Activated CD4-positive, alpha-beta memory T cell treated with anti-CD3 and anti-CD28 coated beads, Interleukin-2, amount 10 ng/mL, durations not matched to agents 7 days and 5 days (primary cell): ENCODE data around the gene DRC7. TPM values are rescaled to one million over a fixed set of nuclear protein-coding genes. Genes with fewer than 3 reads are reported as not detected.

ENCODE experiments used
- CTCF ChIA-PET: fragments of 350-600 bp; sonication (Branson Sonifier 250); formaldehyde crosslinking; loops from one replicate; lab custom pipeline; 2021; ENCODE audit warnings: antibody characterized with exemption, inconsistent platforms; lab: Charles Lee
- POLR2A ChIA-PET: fragments of 350-600 bp; sonication (Branson Sonifier 250); formaldehyde crosslinking; loops from one replicate; lab custom pipeline; 2021; ENCODE audit warnings: antibody characterized with exemption; lab: Charles Lee
- DNase-seq: peaks from one replicate; pipeline ENCODE4 v3.0.0-alpha.2; 2020
- H3K27ac Mint-ChIP-seq: one replicate; pipeline ENCODE4 v1.8.0; 2021; ENCODE audit warnings: mild to moderate bottlenecking, mixed read lengths
- H3K27me3 Mint-ChIP-seq: one replicate; pipeline ENCODE4 v1.8.0; 2021; ENCODE audit warnings: mixed read lengths
- H3K36me3 Mint-ChIP-seq: one replicate; pipeline ENCODE4 v1.8.0; 2021; ENCODE audit warnings: low read depth, mixed read lengths
- H3K4me1 Mint-ChIP-seq: one replicate; pipeline ENCODE4 v1.8.0; 2021; ENCODE audit warnings: mixed read lengths
- H3K4me3 Mint-ChIP-seq: one replicate; pipeline ENCODE4 v1.8.0; 2021; ENCODE audit warnings: mild to moderate bottlenecking, mixed read lengths
- H3K9me3 Mint-ChIP-seq: one replicate; pipeline ENCODE4 v1.8.0; 2021; ENCODE audit warnings: mixed read lengths
- total RNA-seq, 2 experiments: library from RNA; stranded (reverse); gene quantifications; one replicate each; pipeline ENCODE4 v1.2.3, GENCODE V29; 2021

Gene DRC7
- total RNA-seq, 2 experiments from 2014 or later = not detected

DNA sequence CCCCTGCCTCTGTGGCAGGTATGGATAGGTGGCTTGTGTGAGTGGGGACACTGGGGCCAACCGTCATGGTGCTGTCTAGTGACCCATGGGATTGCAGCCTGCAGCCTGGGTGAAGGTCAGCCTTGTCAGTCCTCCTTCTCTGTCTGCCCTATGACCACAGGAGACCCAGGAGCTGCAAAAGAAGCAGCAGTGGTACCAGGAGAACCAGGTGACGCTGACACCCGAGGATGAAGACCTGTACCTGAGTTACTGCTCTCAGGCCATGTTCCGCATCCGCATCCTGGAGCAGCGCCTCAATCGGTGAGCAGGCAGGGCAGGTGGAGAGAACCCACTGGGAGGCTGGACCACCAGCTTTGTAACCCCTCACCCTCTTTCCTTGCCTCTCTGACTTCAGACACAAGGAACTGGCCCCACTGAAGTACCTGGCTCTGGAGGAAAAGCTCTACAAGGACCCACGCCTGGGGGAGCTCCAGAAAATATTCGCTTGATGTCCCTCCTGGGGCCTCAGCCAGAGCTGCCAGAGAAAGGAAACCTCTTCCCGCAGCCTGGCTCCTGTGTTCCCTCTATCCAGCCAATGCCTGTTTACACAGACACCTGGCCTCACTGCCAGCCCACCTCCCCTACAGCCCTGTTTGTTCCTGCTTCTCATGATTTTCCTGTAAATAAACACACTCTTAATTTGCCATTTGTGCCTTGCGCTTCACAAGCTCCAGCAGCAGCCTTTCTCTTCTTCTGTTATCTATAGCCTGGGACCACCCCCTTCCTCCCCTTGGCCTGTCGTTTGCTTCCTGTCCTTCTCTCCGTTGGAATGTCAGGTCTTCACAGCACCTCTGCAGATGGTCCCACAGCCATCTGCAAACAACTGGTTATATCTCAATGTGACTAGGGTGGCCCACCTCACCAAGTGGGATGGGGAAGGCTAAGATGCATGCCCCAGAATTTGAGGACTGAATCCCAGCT lies 36.4 kb downstream of the DRC7 start:
- CTCF ChIA-PET = interaction anchor here (0.8 kb wide), 1 partner anchor 154 kb away, joined by 4 read pairs; no protein-coding TSS in a partner anchor
- POLR2A ChIA-PET = interaction anchor here (1.1 to 1.2 kb wide), 2 partner anchors 11 to 42 kb away, joined by 3 read pairs; no protein-coding TSS in a partner anchor
- Mint-ChIP-seq H3K27me3 (no peaks in the 10 kb centered on the region), H3K36me3 (peaks cover 19% of the 10 kb centered on the region), H3K4me3 (no peak overlapping the region), H3K27ac (no peak overlapping the region), H3K4me1 (peaks cover 12% of the 10 kb centered on the region), H3K9me3 (peaks cover 19% of the 10 kb centered on the region)
- no peak for DNase-seq

DNA sequence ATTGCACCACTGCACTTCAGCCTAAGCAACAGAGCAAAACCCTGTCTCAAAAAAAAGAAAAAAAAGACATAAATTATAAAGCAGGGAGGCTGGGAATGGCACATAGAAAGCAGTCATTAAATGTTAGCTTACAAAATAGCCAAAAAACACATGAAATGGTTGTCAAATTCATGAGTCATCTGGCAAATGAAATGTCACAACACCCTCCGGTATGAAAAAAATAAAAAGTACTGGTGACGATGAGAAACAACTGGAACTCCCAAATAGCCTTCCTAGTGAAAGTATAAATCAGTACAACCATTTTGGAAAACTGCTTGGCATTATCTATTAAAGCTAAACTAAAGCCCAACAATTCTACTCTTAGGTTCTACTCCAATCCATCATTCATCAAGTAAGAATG lies 37.4 kb downstream of the DRC7 start:
- Mint-ChIP-seq H3K27me3 (no peaks in the 10 kb centered on the region), H3K9me3 (peaks cover 19% of the 10 kb centered on the region), H3K4me1 (peaks cover 21% of the 10 kb centered on the region), H3K27ac (no peak overlapping the region), H3K36me3 (peaks cover 19% of the 10 kb centered on the region), H3K4me3 (no peak overlapping the region)
- no peak for DNase-seq
- ChIA-PET POLR2A (interaction anchor here (1.1 to 1.2 kb wide), 2 partner anchors 10 to 43 kb away, joined by 3 read pairs; no protein-coding TSS in a partner anchor), CTCF (interaction anchor here (0.8 kb wide), 1 partner anchor 155 kb away, joined by 4 read pairs; no protein-coding TSS in a partner anchor)

DNA sequence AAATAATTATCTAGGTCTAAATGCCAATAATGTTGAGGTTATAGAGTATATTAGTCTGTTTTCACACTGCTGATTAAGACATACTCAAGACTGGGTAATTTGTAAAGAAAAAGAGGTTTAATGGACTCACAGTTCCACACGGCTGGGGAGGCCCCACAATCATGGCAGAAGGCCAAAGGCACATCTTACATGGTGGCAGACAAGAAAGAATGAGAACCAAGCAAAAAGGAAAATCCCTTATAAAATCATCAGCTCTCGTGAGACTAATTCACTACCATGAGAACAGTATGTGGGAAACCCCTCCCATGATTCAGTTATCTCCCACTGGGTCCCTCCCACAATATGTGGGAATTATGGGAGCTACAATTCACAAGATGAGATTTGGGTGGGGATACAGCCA lies 38.1 kb downstream of the DRC7 start:
- DNase-seq = no peak
- Mint-ChIP-seq H3K9me3 (peaks cover 19% of the 10 kb centered on the region), H3K4me3 (peak overlapping the region; percentile 93), H3K27ac (no peak overlapping the region), H3K36me3 (peaks cover 24% of the 10 kb centered on the region), H3K27me3 (no peaks in the 10 kb centered on the region), H3K4me1 (peaks cover 28% of the 10 kb centered on the region)
- ChIA-PET CTCF (no interaction called here), POLR2A (no interaction called here)

DNA sequence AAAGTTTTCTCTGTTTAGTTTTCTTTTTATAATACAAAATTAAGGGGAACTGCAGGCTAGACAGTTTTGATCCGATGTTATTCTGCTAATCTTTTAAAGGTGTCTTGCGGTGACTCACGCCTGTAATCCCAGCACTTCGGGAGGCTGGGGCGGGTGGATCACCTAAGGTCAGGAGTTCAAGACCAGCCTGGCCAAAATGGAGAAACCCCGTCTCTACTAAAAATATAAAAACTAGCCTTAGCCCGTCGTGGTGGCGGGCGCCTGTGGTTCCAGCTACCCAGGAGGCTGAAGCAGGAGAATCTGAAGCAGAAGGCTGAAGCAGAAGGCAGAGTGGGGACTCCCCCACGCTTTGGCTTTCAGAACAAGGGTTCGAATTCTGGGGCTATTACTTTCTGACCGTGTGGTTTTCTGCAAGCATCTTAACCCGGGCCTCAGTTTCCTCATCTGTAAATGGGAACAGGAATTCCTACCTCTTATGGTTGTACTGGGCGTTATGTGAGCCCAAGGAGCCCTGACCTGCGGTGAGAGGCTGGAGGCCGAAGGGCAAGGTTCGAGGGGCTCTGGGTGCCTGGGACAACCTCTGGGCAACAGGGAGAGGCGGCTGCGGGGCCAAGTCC lies 39.8 kb downstream of the DRC7 start:
- Mint-ChIP-seq H3K27me3 (no peaks in the 10 kb centered on the region), H3K9me3 (peaks cover 19% of the 10 kb centered on the region), H3K27ac (peak overlapping the region; percentile 81), H3K4me3 (peak overlapping the region; percentile 93), H3K4me1 (peaks cover 30% of the 10 kb centered on the region), H3K36me3 (peaks cover 24% of the 10 kb centered on the region)
- no peak for DNase-seq
- ChIA-PET POLR2A (interaction anchor here (1.0 to 2.8 kb wide), 11 partner anchors 8 to 264 kb away, joined by 3 to 22 read pairs (median 4); partner anchors contain the start of gene DOK4), CTCF (interaction anchor here (2.2 to 3.0 kb wide), 4 partner anchors 23 to 214 kb away, joined by 6 to 31 read pairs (median 12); no protein-coding TSS in a partner anchor)

DNA sequence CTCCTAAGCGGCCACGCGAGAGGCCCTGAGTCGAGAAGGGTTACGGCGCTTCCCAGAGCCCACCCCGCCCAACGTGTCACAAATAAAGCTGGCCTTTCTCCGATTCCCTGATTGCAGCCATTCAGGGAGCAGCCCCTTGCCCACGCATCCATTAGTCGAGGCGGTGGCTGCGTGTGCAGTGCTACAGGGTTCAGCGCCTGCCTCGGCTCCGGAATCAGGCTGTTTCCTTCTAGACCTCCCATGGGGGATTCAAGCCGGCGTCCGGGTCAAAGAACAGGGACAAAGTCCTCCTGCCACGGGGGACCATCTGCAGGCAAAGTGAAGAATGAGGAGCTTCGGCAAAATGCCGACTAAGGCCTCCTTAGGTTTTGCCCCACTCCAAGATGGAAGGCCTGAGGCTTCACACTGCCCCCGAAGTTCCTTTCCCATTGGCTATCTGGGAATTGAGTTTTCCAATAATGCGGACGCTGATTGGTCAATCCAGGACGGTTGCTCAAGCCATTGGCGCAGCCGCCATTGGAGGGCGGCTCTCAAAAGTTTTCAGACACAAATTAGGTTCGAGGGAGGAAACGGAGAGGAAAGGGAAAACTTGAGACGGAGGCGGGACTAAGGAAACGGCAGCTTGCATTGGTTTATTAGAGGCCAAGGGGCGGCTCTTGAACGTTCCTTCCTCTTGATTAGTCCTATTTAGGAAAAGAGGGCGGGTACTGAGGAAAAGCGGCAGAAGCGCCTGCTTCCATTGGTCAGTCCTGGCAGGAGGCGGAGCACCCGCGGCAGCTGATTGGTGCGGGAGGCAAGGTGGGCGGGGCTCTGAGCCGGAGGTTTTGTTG lies 40.5 kb downstream of the DRC7 start:
- CTCF ChIA-PET = interaction anchor here (0.7 to 3.0 kb wide), 13 partner anchors 22 to 394 kb away, joined by 3 to 31 read pairs (median 6); partner anchors contain the start of genes ADGRG3 and CFAP20
- peak; percentile 98 for DNase-seq
- POLR2A ChIA-PET = interaction anchor here (0.8 to 2.8 kb wide), 15 partner anchors 8 to 264 kb away, joined by 3 to 22 read pairs (median 4); partner anchors contain the start of genes ADGRG1, CCDC102A and DOK4
- Mint-ChIP-seq H3K36me3 (peaks cover 24% of the 10 kb centered on the region), H3K9me3 (peaks cover 19% of the 10 kb centered on the region), H3K27ac (peak overlapping the region; percentile 81), H3K4me3 (peak overlapping the region; percentile 93), H3K27me3 (no peaks in the 10 kb centered on the region), H3K4me1 (peaks cover 30% of the 10 kb centered on the region)

DNA sequence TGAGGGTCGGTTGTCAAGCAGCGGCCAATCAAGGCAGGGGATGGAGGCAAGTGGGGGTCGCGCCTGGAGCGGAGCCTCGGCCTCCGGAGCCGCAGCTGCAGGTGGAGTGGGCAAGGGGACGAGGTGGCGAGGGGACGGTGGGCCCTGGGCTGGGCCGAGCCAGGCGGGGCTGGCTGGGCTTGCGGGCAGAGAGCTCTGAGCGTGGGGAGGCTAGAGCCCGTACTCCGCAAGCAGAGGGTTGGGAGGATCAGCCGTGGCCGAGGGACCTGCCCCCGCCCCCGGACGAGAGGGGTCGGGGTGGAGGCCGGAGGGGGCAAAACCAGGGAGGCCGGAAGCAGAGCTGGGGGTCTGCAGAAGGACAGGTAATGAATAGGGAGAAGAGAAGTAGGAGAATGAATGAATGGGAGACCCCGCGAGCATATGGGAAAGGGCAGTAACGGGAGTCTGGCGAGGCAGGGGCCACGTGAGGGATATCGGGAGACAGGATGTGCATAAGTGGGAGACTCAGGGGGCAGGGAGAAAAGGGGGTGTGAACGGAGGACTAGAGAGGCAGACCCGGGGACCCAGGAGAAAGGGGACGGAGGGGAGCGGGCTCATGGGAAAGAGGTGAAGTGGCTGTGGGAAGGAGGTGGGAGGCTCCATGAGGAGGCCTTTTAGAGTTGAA lies 41.3 kb downstream of the DRC7 start, which contains the start of gene KATNB1:
Gene KATNB1, plus strand, starts transcription at position 16 of the 664 bp plus-strand sequence. CDS start 1,474 bp downstream, outside the sequence.
- H3K4me3 Mint-ChIP-seq = peak within 1 kb of the TSS; percentile 93
- no peak for DNase-seq
- H3K27ac Mint-ChIP-seq = peak within 1 kb of the TSS; percentile 81
- CTCF ChIA-PET = interaction anchor here (0.7 to 3.0 kb wide), 14 partner anchors 12 to 393 kb away, joined by 3 to 31 read pairs (median 6); partner anchors contain the start of genes ADGRG3 and CFAP20
- POLR2A ChIA-PET = interaction anchor here (0.8 to 2.8 kb wide), 19 partner anchors 9 to 657 kb away, joined by 3 to 22 read pairs (median 4); partner anchors contain the start of genes ADGRG1, CCDC102A, CIAPIN1 and COQ9
- H3K27me3 Mint-ChIP-seq = no peaks in the 10 kb centered on the region
- peaks cover 30% of the 10 kb centered on the region for H3K4me1 Mint-ChIP-seq
- H3K9me3 Mint-ChIP-seq = peaks cover 19% of the 10 kb centered on the region
- peaks cover 24% of the 10 kb centered on the region for H3K36me3 Mint-ChIP-seq

DNA sequence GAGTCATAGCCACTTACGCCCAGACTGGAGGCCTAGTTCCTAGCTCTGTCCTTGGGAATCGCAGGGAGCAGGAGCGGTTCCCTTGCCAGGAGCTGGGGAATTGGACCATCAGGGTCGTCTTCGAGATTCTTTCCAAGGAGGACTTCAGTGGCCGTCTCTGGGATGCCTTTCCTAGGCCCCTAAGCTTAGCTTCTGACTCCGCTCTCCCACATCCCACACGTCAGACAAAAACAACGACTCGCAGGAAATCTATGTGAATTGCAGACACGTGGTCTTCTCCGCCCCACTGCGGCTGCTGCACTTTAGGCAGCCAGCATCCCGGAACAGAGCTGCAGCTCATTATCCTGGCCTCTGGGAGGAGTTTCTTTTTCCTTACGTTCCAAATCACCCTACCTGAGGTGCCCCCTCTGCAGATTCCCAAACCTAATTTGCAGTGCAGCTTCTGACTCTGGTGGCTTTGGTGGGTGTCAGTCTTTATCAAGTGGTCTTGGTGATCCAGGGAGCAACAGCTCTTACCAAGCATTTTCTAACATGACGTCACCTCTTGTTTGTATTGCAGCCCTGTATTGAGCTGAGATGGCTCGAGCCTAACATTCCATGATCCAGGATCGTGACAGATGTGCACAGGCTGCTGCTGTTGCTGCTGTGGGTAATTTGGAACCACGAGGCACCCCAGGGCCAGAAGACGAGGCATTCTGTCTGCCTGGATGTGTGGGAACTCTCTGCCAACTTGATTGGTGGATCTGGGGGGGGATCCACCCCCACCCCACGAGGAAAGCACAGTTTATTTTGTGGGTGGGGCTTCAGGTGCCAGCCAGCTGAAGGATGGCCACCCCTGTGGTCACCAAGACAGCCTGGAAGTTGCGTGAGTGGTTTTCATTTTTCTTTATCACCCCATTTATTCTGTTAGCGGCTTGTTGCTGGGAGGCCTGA lies 42.1 kb downstream of the DRC7 start:
- Mint-ChIP-seq H3K4me3 (peak overlapping the region; percentile 93), H3K27ac (peak overlapping the region; percentile 81), H3K36me3 (peaks cover 24% of the 10 kb centered on the region), H3K27me3 (no peaks in the 10 kb centered on the region), H3K4me1 (peaks cover 30% of the 10 kb centered on the region), H3K9me3 (peaks cover 16% of the 10 kb centered on the region)
- DNase-seq = peak; percentile 63
- POLR2A ChIA-PET = interaction anchor here (1.1 to 2.8 kb wide), 12 partner anchors 10 to 656 kb away, joined by 3 to 22 read pairs (median 6); partner anchors contain the start of genes ADGRG1, CCDC102A, CIAPIN1 and COQ9
- CTCF ChIA-PET = interaction anchor here (0.6 to 3.0 kb wide), 12 partner anchors 12 to 785 kb away, joined by 3 to 31 read pairs (median 6); no protein-coding TSS in a partner anchor

DNA sequence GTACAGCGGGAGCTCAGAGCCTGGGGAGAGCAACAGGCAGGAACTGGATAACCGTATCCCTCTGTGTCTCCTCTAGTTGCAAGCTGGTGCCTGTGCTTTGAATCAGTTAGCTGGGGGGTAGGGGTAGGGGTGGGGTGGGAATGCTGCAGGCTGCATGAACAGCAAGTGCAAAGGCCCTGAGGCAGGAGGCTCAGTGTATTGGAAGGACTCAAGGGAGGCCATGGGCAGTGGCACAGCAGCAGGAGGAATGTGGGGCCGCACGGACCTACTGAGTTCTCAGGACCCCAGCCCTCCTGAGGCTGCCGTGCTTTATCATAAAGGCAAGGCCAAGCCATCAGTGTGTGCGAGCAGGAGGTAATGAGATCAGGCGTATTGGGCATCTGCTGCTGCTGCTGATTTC lies 44.2 kb downstream of the DRC7 start:
- CTCF ChIA-PET = no interaction called here
- peaks cover 24% of the 10 kb centered on the region for H3K4me1 Mint-ChIP-seq
- H3K9me3 Mint-ChIP-seq = no peaks in the 10 kb centered on the region
- H3K36me3 Mint-ChIP-seq = peaks cover 8% of the 10 kb centered on the region
- POLR2A ChIA-PET = no interaction called here
- no peak overlapping the region for H3K27ac Mint-ChIP-seq
- H3K4me3 Mint-ChIP-seq = no peak overlapping the region
- no peaks in the 10 kb centered on the region for H3K27me3 Mint-ChIP-seq
- no peak for DNase-seq

DNA sequence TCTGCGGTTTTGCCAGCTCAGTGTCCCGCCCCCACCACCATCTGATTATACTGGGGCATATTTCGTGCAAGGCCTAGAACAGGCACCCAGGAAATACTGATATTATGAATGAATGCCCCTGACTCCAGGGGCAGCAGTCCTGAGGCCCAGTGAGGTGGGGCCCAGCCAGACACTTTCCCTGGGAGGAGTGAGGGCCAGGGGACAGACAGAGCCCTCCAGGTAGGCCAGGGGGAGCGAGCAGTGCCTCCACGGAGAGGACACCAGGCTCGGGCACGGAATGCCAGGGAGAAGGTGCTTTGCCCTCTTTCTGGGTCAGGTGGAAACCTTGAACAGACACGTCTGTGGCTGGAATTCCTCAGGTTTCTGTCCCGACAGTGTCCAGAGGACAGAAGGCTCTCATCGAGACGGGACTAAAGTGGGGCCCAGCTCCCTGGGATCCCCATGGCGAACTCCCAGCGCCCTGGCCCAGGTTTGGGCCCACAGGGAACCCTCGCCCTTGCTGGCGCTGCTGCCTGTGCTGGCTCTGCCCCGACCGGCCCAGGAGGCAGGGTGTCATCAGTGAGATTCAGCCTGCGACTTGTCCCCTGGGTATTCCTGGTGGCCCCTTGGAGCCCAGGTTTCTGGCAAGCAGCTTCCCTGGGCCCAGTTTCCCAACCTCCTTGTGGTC lies 45.3 kb downstream of the DRC7 start:
- peaks cover 24% of the 10 kb centered on the region for H3K4me1 Mint-ChIP-seq
- H3K36me3 Mint-ChIP-seq = peaks cover 7% of the 10 kb centered on the region
- H3K27ac Mint-ChIP-seq = no peak overlapping the region
- H3K27me3 Mint-ChIP-seq = no peaks in the 10 kb centered on the region
- H3K4me3 Mint-ChIP-seq = no peak overlapping the region
- POLR2A ChIA-PET = no interaction called here
- CTCF ChIA-PET = no interaction called here
- no peaks in the 10 kb centered on the region for H3K9me3 Mint-ChIP-seq
- DNase-seq = no peak

DNA sequence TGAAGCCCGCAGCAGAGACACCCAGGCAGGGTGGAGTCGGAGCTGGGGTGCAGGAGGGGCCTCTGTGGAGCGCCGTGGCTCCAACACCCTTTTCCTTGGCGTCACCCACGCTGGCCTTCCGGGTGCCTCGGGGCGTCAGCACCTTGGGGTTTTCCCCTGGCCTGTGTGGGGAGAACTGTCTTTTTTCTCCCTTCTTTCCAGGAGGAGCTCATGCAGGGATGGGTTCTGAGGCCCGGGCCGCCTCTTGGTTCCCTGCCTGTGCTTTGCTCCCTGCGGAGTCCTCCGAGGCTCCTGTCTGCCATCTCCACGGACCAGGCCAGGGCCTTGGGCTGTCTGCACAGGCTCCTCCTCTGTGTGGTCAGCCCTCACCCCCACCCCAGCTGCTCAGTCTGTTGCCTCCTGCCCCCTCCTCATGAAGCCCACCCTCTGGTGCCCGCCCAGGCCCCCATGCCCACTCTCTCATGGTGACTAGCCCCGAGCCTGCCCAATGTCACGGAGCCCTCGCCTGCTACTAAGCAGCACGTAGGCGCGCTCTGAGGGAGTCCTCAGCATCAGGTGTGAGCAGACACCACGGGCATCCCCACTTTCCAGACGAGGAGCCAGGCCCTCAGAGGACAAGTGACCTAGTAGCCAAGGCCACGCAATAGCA lies 45.9 kb downstream of the DRC7 start:
- CTCF ChIA-PET = interaction anchor here (1.6 kb wide), 1 partner anchor 17 kb away, joined by 6 read pairs; no protein-coding TSS in a partner anchor
- POLR2A ChIA-PET = interaction anchor here (0.7 kb wide), 1 partner anchor 117 kb away, joined by 3 read pairs; no protein-coding TSS in a partner anchor
- no peak for DNase-seq
- Mint-ChIP-seq H3K4me1 (peaks cover 21% of the 10 kb centered on the region), H3K27me3 (no peaks in the 10 kb centered on the region), H3K36me3 (peaks cover 5% of the 10 kb centered on the region), H3K27ac (no peak overlapping the region), H3K4me3 (no peak overlapping the region), H3K9me3 (no peaks in the 10 kb centered on the region)
